AG08396 (cell line): Measurements from ENCODE around the gene RIN1.
"Not testable (repeated sequence)": the region's sequence is repeated elsewhere in the genome, so short reads cannot be mapped to it uniquely, and the experiment has no call there.

ENCODE experiments used
- DNase-seq: peaks from one replicate; pipeline ENCODE4 v3.0.0; 2012; ENCODE audit warnings: low spot score, mixed read lengths

The RIN1 gene

DNA sequence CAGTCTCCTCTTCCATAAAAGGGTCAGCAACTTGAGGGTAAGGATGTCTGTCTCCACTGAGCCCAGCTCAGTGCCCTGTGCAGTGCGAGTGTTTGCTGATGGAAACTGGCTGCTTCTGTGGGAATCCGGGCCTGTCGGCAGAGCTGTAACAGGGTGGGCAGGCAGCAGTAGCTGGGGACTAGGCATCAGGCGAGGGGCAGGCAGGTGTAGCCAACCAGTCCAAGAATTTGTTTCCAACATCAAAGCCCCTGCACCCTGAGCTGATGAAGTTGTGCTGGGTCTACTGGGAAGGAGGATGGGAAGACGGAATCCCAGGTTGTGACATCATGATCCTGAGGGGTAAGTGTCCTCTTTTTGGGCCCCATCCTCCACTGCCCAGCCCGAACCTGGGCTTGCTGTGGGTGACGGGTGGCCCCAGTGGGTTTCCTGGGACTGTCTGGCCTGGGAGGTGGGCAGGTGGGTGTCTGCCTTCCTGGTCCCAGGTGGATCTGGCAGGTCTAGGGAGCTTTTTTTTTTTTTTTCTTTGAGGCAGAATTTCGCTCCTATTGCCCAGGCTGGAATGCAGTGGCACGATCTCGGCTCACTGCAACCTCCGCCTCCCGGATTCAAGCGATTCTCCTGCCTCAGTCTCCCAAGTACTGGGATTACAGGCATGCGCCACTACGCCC lies 24.3 kb upstream of the RIN1 start:
- DNase-seq = peak; percentile 2

- DNase-seq = peak; percentile 7
Measured at GRCh38 chr11:66359662-66360087, 23.4 kb upstream of the RIN1 start.

DNA sequence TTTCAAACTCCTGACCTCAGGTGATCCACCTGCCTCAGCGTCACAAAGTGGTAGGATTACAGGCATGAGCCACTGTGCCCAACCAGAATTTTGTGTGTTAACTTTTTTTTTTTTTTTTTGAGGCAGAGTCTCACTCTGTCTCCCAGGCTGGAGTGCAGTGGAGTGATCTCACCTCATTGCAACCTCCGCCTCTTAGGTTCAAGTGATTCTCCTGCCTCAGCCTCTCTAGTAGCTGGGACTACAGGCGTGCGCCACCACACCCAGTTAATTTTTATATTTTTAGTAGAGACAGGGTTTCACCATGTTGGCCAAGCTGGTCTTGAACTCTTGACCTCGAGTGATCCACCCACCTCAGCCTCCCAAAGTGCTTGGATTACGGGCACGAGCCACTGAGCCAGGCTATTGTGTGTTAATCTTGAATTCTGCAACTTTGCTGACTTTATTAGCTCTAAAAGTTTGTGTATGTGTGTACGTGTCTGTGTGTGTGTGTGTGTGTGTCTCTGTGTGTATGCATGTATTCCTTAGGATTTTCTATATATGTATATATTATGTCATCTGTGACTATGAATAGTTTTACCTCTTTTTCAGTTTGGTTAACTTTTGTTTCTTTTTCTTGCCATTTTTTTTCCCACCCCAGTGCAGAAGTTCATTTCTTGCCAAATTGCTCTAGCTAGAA lies 14.5 kb upstream of the RIN1 start:
- DNase-seq = not testable (repeated sequence)

DNA sequence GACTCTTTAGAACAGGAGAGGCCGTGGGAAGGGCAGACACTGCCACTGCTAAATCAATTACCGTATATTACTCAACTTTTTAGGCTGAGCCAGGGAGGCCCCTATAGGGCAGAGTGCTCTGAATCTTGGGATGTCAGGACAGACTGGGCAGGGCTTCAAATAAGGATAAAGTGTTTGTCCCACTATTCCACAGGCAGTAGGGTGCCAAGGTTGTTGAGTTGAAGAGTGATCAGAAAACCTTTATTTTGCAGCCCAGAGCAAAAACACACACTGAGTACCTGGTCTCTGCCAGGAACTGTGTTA lies 12.8 kb upstream of the RIN1 start:
- DNase-seq = no peak

DNA sequence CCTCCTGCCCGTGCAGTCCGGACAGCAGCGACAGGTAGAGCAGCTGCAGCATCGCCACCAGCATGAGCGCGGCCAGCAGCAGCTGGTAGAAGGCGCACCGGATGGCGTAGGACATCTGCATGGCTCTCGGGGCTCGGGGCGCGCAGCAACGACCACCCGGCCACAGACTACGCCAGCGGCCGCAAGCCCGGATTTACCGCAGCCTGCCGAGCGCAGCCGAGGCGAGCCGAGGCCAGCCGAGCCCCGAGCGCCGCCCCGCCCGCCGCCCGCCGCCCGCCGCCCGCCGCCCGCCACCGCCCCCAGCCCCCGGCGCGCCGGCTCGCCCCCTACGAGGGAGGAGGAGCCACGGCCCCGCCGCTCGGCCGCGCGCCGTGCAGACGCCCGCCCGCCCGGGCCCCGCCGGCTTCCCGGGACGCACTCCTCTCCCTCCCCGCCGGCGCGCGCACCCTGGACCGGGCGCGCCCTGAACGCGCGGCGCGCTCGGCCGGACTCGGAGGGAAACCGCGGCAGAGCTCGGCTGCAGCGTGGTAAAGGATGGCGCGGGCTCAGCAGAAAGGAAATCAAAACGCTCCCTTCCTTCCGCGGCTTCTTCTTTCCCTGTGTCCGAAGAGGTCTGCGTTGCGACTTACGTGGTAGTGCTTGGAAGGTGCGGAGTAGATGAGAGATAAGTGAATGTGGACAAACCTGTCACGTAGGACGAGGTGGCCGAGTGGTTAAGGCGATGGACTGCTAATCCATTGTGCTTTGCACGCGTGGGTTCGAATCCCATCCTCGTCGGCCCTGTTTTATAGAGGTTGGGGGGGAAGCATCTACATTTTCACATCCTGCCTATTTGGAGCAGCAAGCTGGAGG lies 11.4 kb upstream of the RIN1 start, which contains the start of gene B4GAT1:
Gene B4GAT1, minus strand, starts transcription at position 205 of the 852 bp plus-strand sequence. Its CDS starts 84 bp downstream, at position 121.
- DNase-seq = peak; percentile 83

GRCh38 chr11:66346476-66347424 lies 10.5 kb upstream of the RIN1 start:
- no peak for DNase-seq

DNA sequence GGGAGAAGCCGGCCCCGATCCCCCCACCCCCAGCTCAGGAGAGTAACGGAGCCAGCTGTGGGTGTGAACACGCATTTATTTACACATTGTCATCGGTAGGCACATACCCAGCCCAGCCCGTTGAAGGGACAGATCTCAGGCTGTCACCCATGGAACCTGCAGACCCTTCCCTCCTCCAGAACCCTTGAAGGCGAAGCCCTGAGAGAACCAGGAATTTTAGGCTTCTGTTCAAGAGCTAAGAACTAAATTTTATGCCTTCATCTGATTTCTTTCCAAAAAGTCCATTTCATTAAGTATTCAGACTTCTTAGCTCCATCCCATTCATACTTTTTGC lies 9.0 kb upstream of the RIN1 start:
- no peak for DNase-seq

- DNase-seq = peak; percentile 94
Measured at GRCh38 chr11:66344550-66345315, 8.5 kb upstream of the RIN1 start, which contains the start of gene BRMS1. TSS of gene BRMS1 (minus strand) at chr11:66345104. CDS start at chr11:66342234, 2,870 bp downstream.

DNA sequence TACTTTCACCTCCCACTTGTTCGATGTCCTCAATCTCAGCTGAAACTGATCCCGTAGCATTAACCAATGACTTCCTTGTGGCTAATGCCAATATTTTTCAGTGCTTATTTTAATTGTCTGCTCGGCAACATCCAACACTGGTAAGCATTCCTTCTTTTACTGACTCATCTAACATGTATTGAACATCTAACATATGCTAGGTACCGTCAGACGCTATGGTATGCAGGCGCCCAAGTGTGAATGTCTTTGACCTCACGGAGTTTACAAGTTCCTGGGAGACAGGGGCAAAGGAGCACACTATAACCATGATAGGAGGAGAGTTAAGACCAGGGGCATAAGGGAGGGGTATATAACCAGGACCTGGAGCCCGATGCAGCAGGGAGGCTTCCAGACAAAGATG lies 6.9 kb upstream of the RIN1 start:
- no peak for DNase-seq

GRCh38 chr11:66341502-66342126 lies 5.4 kb upstream of the RIN1 start:
- DNase-seq = no peak

- DNase-seq = no peak
Measured at GRCh38 chr11:66340596-66341501, 4.6 kb upstream of the RIN1 start.

- DNase-seq = no peak
Measured at GRCh38 chr11:66339686-66340483, 3.7 kb upstream of the RIN1 start.

DNA sequence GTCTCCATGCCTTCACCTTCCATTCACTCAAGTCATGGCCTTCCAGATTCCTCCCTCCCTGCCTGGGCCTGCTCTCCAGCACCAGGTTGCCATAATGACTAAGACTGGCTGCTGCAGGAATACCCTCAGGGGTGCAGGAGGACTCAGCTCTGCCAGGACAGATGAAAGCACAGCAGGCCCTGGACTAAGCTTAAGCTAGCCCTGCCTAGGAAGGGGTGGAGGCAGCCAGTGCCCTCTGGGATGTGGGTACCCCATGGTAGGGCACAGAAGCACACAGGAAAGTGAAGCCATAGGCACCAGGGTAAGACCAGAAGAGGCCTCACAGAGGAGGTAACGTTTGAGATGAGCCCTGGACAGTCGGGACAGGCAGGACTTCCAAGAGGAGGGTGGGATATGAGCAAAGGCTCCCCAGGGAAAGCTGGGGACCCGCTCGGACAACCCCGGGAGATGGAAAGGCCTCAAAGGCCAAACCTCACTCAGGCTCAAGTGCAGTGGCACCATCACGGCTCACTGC lies 3.0 kb upstream of the RIN1 start:
- DNase-seq = no peak

DNA sequence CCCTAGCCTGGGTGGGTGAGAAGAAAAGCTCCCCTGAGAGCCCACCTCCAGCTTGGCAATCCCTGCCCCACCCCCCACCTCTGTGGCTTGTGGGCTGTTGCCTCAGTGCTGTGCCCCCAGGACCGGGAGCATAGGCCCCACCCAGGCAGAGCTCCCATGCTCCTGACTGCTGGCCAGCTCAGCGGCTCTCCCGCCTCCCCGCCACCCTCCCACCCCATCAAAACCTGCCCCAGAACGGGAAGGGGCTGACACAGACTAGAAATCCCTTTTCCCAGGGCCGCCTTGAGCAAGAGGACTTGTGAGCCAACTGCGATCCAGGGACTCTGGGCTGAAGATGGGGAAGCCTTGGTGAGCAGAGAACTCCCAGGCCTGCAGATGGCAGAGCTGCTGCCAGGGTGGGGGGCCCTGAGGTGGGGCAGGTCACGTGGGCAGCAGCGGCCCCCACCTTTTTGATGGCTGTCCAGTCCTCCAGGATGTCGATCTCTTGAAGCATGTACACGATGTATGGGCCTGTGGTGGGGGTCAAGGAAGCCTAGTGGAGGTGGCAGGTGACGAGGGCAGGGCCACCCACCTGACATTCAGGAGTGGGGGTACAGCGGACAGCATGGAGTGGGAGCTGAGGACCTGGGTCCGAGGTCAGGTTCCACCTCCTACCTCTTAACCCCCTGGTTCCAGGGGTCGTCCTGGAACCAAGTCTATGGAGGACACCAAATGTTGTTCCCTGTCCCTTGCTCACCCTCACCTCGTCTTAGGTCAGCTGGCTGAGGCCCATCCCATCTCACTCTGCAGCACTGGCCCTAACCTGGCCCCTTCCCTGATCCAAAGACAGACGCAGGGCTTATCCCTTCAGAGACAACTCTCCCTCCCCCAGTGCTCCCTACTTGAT lies 2.3 kb upstream of the RIN1 start:
- DNase-seq = no peak

DNA sequence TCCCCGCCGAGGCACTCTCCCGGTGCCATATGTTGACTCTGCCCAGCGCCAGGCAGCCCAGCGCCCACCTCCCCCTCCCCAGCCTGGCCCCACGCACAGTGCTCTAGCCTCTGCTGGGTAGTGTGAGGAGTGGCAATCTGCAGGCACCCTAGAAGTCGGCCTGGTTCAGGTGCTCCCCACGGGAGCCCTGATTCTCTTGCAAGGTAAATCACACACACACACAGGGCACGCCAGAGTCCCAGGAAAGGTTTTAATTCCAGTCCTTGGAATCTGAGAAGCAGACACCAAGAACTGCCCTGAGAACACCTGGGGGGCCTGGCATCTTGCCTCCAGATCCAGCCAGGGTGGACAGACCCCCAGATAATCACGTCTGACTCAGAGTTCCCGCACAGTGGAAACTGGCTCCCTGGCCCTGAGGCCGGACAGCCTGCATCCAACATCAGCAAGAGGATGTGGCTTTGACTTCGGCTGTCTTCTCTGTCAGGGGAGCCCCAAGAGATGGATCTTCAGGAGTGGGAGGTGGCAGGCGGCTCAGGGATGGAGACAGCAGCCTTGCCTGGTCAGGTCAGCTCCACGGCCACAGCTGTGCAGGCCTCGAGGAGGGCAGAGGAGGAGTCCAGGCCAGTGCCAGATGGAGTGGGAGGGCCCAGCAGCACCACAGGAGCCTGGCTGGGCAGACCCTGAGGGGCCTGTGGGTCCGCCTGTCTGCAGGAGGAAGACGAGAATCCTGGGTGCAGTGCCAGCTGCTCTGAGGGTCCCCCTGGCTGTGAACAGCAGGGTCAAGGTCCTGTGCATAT lies 1.1 kb upstream of the RIN1 start:
- DNase-seq = no peak

GRCh38 chr11:66335531-66336233 lies 552 bp downstream of the RIN1 start:
- DNase-seq = peak; percentile 70
